GM12874 (cell line): ENCODE results near the gene PGC.

ENCODE experiments used
- CTCF ChIP-seq: IDR thresholded peaks from 2 replicates; pipeline ENCODE4 v1.5.1; 2011; ENCODE audit warnings: low read depth, mild to moderate bottlenecking, control low read depth, low read length, moderate library complexity; ENCODE audit not compliant: insufficient read depth

PGC gene

DNA sequence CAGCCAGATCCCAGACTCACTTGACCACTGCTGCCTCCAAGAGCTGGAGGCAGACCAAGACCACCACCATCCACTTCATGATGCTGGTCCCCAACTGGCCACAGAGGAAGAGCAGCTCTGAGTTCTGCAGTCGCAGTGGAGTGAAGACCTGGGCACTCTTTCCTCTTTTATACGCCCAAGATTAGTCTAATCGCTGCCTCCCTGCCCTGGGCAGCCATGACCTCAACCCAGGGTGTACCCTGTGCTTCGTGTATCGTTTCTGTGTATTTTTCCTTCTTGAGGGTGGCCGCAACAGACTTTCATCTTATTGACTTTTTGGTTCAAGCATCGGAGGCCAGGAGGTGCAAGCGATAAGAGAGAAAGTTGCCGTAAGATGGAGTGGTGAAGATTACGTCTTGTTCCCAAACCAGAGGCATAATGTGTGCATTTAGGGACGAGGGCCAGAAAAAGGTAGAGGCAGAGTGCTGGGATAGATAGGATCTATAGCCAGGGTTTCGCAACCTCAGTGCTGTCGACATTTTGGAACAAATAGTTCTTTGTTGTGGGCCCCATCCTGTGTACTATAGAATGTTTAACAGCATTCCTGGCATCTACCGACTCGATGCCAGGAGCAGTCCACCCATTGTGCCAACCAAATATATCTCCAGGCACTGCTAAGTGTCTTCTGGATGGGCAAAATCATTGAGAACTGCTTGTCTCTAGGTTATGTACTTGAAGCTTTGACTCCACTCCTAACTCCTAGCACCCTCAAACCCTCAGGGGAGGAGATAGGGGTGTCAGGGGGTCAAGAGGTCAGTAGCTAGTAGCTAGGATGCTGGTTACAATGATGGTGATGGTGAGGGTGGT lies at the start of gene PGC:
Gene PGC, minus strand, starts transcription at position 142 of the 846 bp plus-strand sequence. Its CDS starts 63 bp downstream, at position 79.
- TF ChIP-seq CTCF, result no peak

- no peak for TF ChIP-seq CTCF
These were observed 49.3 kb upstream of the PGC start for GRCh38 chr6:41796474-41796873.

GRCh38 chr6:41791984-41792383 lies 44.8 kb upstream of the PGC start:
- TF ChIP-seq CTCF, result no peak

DNA sequence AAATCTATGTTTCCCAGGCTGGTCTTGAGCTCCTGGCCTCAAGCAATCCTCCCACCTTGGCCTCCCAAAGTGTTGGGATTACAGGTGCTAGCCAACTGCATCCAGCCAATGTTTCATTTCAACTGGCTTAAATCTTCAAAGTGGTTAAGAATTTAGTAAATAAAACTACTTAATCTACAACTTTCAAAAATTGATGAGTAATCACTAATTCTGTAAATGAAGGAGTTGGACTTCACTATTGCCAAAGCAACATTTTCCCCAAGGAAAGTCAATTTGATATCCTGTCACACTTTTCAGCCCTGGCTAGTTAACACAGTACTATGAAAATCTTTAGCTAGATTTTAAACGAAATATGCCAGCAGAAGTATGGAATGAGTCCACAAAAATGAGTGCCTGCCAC lies 44.1 kb upstream of the PGC start:
- TF ChIP-seq CTCF, result no peak

DNA sequence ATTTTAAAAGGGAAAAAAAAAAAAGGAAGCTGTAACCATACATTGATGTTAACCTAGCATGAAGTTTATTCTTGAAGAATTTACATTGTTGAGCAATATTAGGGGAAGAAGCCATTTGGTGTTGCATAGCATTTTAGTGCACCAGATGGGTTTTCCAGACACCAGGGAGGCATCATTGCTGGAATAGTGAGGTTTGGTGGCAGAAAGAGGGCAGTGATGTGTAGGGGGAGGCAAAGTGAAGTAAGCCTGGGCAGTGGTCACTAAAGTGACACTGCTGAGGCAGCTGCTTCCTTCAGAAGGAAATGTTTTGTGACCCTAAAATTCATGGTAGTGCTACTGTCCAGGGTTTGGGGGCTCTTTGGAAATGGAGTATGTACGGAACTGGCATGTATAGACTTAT lies 42.8 kb upstream of the PGC start:
- no peak for TF ChIP-seq CTCF

GRCh38 chr6:41789390-41789724 lies 42.2 kb upstream of the PGC start:
- TF ChIP-seq CTCF, result no peak

DNA sequence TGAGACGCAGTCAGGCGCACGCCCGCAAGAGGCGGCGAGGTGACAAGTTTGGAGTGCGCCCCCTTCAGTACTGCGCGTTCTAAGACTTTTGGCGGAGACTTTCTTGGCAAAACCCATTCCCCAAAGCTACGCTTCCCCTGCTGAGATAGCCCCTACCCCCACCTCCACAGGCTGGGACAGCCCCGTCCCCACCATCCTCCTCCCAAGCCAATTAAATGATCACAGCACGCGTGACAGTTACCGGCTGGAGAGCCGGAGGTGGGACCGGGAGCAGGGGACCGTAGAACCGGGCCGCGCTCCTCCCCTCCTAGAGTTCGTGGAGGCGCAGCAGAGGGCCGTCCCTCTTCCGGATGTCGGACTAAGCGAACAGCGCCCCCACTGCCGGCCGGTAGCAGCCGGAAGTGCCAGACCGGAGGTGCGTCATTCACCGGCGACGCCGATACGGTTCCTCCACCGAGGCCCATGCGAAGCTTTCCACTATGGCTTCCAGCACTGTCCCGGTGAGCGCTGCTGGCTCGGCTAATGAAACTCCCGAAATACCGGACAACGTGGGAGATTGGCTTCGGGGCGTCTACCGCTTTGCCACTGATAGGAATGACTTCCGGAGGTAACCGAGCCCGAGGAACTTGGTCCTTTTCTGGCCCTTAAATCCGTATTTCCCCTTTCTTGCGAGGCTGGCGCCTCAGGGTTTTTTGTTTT lies 40.2 kb upstream of the PGC start, which contains the start of gene TOMM6:
Gene TOMM6, plus strand, starts transcription at position 476 of the 699 bp plus-strand sequence. Its CDS starts 4 bp downstream, at position 480.
- TF ChIP-seq CTCF, result peak; percentile 91
